Measurements from ENCODE around the gene BABAM2.

- no peak for TF ChIP-seq EZH2 (IDR thresholded peaks at IDR 0.05; ENCODE audit: insufficient read depth, poor library complexity, severe bottlenecking)
- TF ChIP-seq EZH2phosphoT487 (IDR thresholded peaks at IDR 0.05; ENCODE audit: insufficient read depth, low read depth) = no peak
Measured at GRCh38 chr2:27860111-27860510, 30.4 kb upstream of the BABAM2 start.
